ENCODE results near the gene PRR23C.
A peak's percentile ranks its signal among the peaks of the same experiment; 100 is the strongest.
"Not testable (repeated sequence)": the region's sequence is repeated elsewhere in the genome, so short reads cannot be mapped to it uniquely, and the experiment has no call there.

PRR23C gene
- 0 reads per million in 2 donors for total RNA-seq

- DNase-seq: peak in 1 of 5 experiments; percentile 5
Observed at GRCh38 chr3:139044366-139045210, at the start of gene PRR23C. PRR23C (minus strand) TSS chr3:139044892; CDS start chr3:139044620, 272 bp downstream.

DNA sequence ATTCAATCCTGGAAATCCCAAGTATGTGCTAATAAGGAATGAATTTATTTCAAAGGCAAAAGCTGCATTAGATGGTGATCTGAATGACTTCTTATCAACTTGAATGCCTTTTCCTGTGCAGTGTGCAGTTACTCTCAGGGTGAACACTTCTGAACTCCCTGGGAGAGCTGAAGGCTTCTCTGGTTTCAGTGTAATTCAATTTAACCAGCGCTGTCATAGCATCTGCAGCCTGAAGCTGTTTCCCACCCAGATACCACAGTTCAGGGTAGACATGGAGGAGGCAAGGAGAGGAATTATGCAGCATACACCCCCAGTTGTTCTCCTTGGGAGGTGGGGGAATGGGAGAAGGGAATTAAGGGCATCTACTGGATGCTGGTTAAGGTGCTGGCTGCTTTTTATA is 49.1 kb upstream of the PRR23C start:
- DNase-seq: no peak

DNA sequence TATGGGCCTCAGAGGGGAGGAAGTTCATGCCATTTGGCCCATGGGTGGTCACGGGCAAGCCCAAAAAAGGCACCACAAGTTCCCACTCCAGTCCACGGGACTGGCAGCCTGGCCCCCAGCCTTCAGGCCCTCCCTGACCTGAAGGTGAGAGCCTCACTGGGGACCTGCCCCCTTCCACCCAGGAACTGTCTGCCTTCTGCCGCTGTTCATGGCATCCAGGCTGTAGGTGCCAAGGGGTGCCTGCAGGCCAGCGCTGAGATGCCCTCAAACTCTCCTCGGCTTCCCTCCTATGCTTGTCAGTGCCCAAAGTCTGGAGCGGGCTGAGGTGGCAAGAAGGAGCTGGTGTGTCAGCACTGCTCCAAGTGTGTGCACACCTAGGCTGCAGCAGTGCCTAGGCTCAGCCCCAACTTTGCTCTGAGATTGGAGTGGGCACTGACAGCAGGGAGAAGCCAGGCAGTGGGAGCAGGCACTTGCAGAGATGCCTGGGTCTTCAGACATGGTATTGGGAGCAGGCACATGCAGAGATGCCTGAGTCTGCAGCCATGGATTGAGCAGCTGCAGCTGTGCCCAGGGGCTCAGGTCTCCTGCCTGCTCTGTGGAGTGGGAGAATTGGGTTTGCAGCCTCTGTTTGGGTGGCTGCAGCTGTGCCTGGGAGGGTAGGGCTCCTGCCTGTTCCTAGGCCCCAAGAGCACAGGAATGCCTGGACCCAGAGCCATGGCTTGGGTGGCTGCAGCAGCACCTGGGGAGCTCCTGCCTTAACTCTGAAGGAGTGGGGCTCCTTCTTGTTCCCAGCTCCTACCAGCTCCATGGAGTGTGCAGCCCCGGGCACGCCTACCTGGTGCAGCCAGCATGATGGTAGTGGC is 44.0 kb upstream of the PRR23C start:
- no peak for DNase-seq

GRCh38 chr3:139087621-139088020 is 42.9 kb upstream of the PRR23C start:
- DNase-seq: no peak

GRCh38 chr3:139084176-139084575 is 39.5 kb upstream of the PRR23C start:
- no peak for DNase-seq

DNA sequence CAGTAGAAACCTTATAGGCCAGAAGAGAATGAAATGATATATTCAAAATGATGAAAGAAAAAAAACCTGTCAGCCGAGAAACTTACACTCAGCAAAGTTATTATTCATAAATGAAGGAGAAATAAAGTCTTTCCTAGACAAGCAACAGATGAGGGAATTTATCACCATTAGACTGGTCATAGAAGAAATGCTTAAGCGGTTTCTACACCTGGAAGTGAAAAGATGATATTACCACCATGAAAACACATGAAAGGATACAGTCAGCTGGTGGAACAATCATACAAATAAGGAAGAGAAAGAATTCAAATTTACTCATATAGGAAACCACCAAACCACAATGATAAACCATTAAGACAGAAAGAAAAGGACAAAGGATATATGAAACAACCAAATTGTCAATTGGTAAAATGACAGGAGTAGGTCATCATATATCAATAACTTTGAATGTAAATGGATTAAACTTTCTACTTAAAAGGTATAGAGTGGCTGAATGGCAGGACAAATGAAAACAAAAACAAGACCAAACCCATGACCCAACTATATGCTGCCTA is 29.9 kb upstream of the PRR23C start:
- peak in 1 of 5 experiments; percentile 31 for DNase-seq

DNA sequence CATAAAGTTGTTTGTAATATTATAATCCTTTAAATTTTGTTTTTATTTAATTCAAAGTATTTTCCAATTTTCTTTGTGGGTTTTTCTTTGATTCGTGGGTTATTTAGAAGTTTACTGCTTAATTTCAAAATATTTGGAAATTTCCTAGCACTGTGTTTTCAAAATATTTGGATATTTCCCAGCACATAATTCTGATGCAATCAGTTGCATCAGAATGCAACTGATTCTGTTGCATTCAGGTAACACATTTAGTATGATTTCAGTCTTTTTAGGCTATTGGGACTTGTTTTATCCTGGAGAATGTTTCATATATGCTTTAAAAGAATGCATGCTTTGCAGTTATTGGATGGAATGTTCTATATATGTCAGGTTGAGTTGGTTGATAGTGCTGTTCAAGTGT is 18.2 kb upstream of the PRR23C start:
- no peak for DNase-seq

- no peak for DNase-seq
Observed at GRCh38 chr3:139052802-139053600, 8.3 kb upstream of the PRR23C start.

DNA sequence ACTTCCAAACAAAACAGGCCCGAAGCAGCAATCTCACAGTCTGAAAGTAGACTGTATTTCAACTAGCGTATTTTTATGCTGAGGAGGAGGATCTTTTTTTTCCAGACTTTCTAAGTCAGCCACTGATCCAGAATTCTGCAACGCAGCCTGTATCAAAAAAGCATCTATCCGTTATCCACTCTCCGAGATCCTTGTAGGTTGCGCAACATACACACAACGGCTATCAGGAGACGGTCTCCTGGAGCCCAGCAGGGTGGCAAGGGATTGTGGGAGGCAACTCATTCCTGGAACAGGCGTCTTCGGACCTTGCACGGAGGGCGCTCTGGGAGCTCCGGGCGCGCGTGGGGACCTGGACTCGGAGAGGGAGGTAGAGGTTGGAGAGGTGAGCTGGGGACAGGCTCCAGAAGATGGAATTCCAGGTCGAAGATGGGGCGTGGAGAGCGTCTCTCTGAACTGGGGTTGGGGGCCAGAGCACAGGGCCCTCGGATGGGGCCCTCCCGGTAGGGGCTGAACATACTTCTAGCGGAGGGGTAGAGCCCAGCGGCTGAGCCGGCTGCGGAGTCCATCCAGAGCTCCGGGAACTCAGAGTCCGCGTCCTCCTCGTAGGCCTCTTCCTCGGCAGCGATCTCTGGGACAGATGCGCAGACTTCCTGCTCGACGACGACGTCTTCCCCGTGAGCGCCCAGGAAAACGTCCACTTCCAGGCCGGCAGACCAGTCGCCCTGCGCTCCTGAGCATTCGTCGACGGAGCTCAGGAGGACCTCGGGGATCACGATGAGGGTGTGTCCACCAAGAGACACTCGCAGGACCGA is 932 bp downstream of the PRR23C start:
- no peak for DNase-seq

DNA sequence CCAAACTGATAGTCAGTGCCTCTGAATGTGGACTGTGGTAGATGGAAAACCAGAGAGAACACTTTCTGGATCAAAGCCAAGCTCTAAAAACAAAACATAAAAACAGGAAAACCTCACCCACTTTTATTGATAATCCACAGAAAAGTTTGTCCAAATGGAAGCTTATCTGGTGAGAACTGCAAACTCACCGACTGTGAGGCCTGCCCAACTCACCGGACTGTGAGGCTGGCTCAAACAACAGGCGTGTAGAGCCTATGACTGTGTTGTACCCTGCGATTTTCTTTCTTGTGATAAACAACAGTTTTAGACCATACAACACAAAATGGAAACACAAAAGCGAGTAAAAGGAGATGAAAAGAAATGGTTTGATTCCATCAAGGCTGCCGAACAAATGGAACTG is 7.2 kb downstream of the PRR23C start:
- DNase-seq: no peak

GRCh38 chr3:139032326-139033002 is 12.2 kb downstream of the PRR23C start:
- no peak for DNase-seq

DNA sequence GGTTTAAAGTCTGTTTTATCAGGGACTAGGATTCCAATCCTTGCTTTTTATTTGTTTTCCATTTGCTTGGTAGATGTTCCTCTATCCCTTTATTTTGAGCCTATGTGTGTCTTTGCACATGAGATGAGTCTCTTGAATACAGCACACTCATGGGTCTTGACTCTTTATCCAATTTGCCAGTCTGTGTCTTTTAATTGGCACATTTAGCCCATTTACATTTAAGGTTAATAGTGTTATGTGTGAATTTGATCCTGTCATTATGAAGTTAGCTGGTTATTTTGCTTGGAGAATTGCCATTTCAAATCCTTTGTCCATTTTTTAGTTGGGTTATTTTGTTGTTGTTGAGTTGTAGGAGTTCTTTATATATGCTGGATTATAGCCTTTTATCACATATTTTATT is 14.1 kb downstream of the PRR23C start:
- DNase-seq: not testable (repeated sequence)

DNA sequence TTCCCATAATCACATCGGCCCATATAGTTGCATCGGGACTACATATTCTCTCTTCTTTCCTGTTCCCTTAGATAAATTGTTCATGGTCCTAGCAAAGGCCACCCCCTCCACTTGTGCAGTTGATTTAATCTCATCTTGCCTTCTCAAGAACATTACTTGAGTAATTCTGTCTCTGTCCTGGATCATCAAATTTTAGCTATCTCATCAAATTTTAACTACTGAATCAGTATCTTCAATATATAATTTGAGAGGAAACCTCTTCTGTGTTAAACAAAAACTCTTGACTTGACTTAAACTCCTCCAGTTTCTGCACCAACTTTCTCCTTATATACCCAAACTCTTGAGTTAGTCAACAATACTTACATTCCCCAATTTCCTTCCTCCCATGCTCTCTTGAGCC is 19.7 kb downstream of the PRR23C start:
- no peak for DNase-seq

DNA sequence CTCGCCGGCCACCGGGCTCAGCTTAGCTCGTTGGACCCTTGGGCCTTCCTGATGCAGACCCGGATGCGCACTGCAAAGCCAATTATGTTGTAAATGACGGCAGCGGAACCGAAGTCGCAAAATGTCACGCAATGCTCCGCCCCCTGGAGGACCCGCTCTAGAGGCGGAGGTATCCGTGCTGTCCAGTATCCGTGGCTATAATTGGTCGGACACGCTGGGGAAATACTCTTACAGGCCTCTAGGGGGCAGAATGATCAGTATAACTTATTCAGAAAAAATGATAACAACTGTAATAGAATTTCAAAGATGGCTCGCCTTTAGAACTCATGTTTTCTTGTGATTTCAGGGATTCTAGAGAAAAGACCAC is 23.8 kb downstream of the PRR23C start, which contains the start of gene PRR23B:
PRR23B (minus strand) TSS at position 59 of the 367 bp plus-strand sequence. CDS start 265 bp downstream, outside the sequence.
- DNase-seq: no peak

- DNase-seq: no peak
Observed at GRCh38 chr3:139020036-139020867, 24.4 kb downstream of the PRR23C start.

GRCh38 chr3:139016430-139017048 is 28.2 kb downstream of the PRR23C start:
- DNase-seq: no peak

DNA sequence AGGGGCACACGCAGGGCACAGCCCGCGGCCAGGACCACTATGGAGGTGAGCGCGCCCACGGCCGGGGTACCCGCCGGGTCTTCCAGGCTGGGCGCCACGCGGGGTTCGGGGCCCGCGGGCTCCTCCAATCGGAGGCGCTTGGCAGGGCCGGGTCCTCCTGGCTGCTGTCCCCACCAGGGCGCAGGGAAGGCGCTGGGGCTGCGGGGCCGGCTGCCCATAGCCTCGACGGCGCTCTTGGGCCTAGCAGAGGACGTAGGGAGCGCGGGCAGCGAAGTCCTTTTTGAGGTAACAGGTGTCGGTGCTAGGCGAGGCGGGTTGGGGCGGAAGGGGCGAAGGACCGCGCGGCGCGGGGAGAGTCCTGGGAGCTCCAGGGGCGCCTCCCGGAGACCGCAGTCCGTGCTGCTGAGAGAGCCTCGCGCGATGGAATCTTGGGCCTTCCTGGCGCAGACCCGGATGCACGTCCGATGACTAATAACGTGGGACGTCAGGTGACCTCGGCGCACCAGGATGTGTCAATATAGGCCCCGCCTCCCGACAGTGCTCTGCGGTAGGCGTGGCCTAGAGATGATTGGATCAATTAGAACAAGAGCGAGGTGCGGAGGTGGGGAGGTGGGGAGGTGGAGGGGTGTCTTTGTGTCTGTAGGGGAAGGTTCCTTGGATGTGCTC is 38.5 kb downstream of the PRR23C start, which contains the start of gene PRR23A:
PRR23A (minus strand) TSS at position 218 of the 666 bp plus-strand sequence; CDS start at position 218, 0 bp downstream.
- no peak for DNase-seq

GRCh38 chr3:139005356-139005993 is 39.2 kb downstream of the PRR23C start:
- DNase-seq: no peak

Measured in T-helper 2 cell (primary cell).